GM21526 (cell line): Measurements from ENCODE around the gene ATG12.
"Not testable (repeated sequence)": the region's sequence is repeated elsewhere in the genome, so short reads cannot be mapped to it uniquely, and the experiment has no call there.

Experiments
- ATAC-seq: cut with Tn5 transposase; IDR thresholded peaks from one replicate; pipeline ENCODE4 v1.9.1; 2021; ENCODE audit warnings: moderate library complexity; ENCODE audit not compliant: unreplicated experiment, low FRiP score

Gene ATG12

DNA sequence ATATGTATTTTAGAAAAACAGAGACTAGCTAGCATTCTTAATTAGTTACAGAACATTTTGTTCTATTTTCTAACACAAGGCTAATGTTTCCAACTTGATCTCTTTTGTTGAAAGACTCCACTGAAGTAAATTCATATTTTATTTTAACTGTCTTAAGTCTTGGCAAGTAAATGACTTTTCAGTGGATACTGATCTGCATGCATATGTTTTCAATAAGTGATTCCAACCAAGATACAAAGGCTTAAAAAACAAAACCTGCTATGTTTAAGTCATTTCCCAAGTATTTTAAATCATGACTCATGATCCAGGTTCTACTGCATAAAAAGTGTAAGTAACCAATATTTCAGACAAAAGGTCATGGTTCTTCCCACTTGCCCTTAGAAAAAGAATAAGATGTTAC is 30.6 kb downstream of the ATG12 start:
- ATAC-seq = no peak

DNA sequence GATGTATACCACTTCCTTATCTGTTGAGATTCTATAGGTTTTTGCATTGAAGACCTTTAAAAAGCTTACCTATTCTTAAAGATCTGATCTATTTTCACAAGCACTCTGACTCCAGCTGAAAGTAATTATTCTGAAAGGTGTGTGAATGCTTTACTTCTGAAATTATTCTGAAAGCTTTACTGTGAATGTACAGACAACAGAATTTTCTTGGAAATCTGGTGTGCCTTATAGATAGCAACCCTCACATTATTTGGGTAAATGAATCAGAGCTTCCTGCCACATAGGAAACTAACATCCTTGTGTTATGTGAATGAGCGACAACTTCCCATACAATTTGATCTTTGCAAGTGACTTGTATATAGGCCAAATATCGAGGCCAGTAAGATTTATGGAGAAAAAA is 31.4 kb downstream of the ATG12 start:
- no peak for ATAC-seq

DNA sequence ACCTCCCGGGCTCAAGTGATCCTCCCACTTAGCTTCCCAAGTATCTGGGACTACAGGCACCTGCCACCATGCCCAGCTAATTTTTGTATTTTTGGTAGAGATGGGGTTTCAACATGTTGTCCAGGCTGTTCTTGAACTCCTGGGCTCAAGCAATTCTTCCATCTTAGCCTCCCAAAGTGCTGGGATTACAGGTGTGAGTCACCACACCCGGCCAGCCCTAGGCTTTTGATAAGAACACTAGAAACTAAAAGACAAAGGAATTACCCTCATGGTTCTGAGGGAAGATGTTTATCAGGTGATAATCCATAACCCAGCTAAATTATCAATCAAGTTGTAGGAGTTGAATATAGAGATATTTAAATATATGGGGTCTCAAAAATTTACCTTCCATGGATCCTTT is 33.3 kb downstream of the ATG12 start:
- not testable (repeated sequence) for ATAC-seq

DNA sequence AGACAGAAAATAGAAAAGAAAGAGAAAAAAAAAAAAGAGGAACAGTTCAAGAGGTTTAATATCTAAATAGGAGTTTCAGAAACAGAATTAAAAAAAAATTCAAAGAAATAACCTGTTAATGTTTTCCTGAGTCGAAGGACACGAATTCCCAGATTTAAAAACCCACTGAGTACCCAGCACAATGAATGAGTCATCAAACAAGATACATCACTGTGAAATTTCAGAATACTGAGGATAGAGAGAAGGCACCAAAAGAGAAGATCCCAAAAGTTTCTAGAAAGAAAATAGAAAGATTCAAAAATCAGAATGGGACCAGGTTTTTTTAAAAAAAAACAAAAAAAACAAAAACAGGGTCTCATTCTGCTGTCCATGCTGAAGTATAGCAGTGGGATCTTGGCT is 33.7 kb downstream of the ATG12 start:
- no peak for ATAC-seq

- no peak for ATAC-seq
These were observed 34.2 kb downstream of the ATG12 start for GRCh38 chr5:115806986-115807653.

- no peak for ATAC-seq
These were observed 39.4 kb downstream of the ATG12 start for GRCh38 chr5:115801984-115802383.

- no peak for ATAC-seq
These were observed 40.2 kb downstream of the ATG12 start for GRCh38 chr5:115801152-115801551.

GRCh38 chr5:115800108-115800507 is 41.3 kb downstream of the ATG12 start:
- ATAC-seq = no peak

GRCh38 chr5:115798252-115798651 is 43.1 kb downstream of the ATG12 start:
- no peak for ATAC-seq

GRCh38 chr5:115796656-115797055 is 44.7 kb downstream of the ATG12 start:
- ATAC-seq = no peak

DNA sequence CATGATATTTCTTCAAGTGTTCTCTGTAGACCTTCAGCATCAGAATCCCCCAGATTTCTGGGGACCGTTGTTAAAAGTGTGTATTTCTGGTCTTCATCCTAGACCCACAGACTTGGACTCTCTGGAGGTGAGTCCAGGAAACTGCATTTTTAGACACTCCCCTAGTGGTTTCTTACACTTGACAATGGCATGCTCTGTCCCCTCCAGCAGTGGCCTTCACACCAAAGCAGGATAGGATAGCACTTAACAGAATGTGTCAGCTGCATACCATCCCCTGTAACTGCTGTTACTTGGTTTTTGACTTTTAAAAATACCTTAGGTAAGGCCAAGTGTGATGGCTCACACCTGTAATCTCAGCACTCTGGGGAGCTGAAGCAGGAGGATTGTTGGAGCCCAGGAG is 45.7 kb downstream of the ATG12 start:
- ATAC-seq = no peak

DNA sequence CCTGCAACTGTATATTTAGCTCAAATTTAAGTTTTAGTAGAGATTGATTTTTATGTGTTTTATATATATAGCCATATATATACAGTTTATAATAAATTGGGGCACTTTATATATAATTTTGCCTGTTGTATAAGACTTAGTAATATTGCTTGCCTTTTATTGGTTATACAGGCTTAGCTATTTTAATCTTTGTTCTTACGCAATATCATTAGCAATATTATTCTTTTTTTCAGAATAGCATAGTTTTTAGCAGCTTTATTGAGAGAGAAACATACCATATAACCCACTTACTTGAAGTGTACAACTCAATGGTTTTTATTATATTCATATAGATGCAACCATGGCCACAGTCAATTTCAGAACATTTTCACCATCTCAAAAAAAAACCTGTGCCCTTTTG is 52.9 kb downstream of the ATG12 start:
- no peak for ATAC-seq

- no peak for ATAC-seq
These were observed 53.9 kb downstream of the ATG12 start for GRCh38 chr5:115787426-115787825.

GRCh38 chr5:115785381-115786065 is 55.8 kb downstream of the ATG12 start:
- no peak for ATAC-seq

DNA sequence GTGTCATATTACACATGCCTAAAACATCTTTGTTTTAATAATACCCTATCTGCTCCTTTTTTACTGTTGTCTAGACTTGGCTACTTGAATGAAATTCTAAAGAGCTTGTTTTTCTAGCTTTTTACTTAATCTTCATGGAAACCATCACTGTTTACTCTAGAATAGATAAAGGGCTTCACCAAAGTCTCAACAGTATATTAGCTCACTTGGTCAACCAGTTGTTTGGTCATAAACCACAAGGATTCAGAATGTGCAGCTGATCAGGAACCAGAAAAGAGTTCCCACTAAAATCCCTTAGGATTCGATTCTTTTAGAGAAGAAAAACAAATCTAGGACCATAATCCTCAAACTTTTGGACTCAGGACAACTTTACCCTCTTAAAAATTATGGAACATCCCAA is 62.9 kb downstream of the ATG12 start:
- ATAC-seq = no peak
